Lung microvascular endothelial cell (primary cell): ENCODE results near the gene LCLAT1. TPM values are rescaled to one million over a fixed set of nuclear protein-coding genes. Genes with fewer than 3 reads are reported as not detected.

Experiments
- DNase-seq, 2 donors: peaks; one replicate each; pipeline versions ENCODE4 v3.0.0 to v3.0.0-alpha.2; 2010; ENCODE audit warnings: low read depth in 2 of 2
- total RNA-seq: library from RNA; depleted of rRNA; stranded (reverse); fragments of >200 nt; gene quantifications from 2 replicates; pipeline ENCODE4 v1.2.1, GENCODE V29; 2014

LCLAT1 gene
- total RNA-seq, 1 donor from 2014 or later, result 7.1 TPM

- no peak for DNase-seq
Measured at GRCh38 chr2:30691091-30691947, 244.3 kb downstream of the LCLAT1 start.

GRCh38 chr2:30691948-30692828 lies 245.1 kb downstream of the LCLAT1 start:
- peak; percentile 10 to 29 for DNase-seq

- DNase-seq, result peak in 1 of 2 donors; percentile 16
Measured at GRCh38 chr2:30692829-30693275, 245.8 kb downstream of the LCLAT1 start.

Other genes starting within 250 kb of the LCLAT1 start
- gene LBH, start 215.7 kb upstream of the LCLAT1 start, total RNA-seq, result 45.1 and 62.1 TPM in 2 replicates